Stimulated activated CD8-positive, alpha-beta memory T cell treated with anti-CD3 and anti-CD28 coated beads, Interleukin-7, amount 100 ng/mL, for 48 hours (primary cell): ENCODE data around the gene CYP3A5.
A peak's percentile ranks its signal among the peaks of the same experiment; 100 is the strongest.
"Not testable (repeated sequence)": the region's sequence is repeated elsewhere in the genome, so short reads cannot be mapped to it uniquely, and the experiment has no call there.

Experiments
- DNase-seq, 2 donors: peaks; one replicate each; pipeline ENCODE4 v3.0.0-alpha.2; 2020; ENCODE audit warnings: low read depth in 1 of 2; ENCODE audit errors: extremely low read depth in 1 of 2

The CYP3A5 gene

GRCh38 chr7:99685871-99686608 is 6.2 kb upstream of the CYP3A5 start:
- DNase-seq, result not testable (repeated sequence)

- no peak for DNase-seq
Measured at GRCh38 chr7:99685129-99685758, 5.4 kb upstream of the CYP3A5 start.

GRCh38 chr7:99679032-99679399 is 780 bp downstream of the CYP3A5 start:
- DNase-seq, result no peak

- DNase-seq, result no peak
Measured at GRCh38 chr7:99677648-99678045, 2.1 kb downstream of the CYP3A5 start.

- no peak for DNase-seq
Measured at GRCh38 chr7:99677013-99677647, 2.7 kb downstream of the CYP3A5 start.

- no peak for DNase-seq
Measured at GRCh38 chr7:99674995-99675742, 4.6 kb downstream of the CYP3A5 start.

GRCh38 chr7:99672573-99672972 is 7.2 kb downstream of the CYP3A5 start:
- DNase-seq, result no peak

- no peak for DNase-seq
Measured at GRCh38 chr7:99669782-99670181, 10.0 kb downstream of the CYP3A5 start.

- DNase-seq, result no peak
Measured at GRCh38 chr7:99668541-99668940, 11.3 kb downstream of the CYP3A5 start.

GRCh38 chr7:99667179-99667578 is 12.6 kb downstream of the CYP3A5 start:
- DNase-seq, result no peak

GRCh38 chr7:99666013-99666395 is 13.8 kb downstream of the CYP3A5 start:
- no peak for DNase-seq

GRCh38 chr7:99665312-99666012 is 14.3 kb downstream of the CYP3A5 start:
- DNase-seq, result peak in 1 of 2 donors; percentile 11

GRCh38 chr7:99657879-99658278 is 21.9 kb downstream of the CYP3A5 start:
- DNase-seq, result not testable (repeated sequence)

- not testable (repeated sequence) for DNase-seq
Measured at GRCh38 chr7:99654626-99655025, 25.2 kb downstream of the CYP3A5 start.

- DNase-seq, result no peak
Measured at GRCh38 chr7:99653754-99654153, 26.0 kb downstream of the CYP3A5 start.

- DNase-seq, result not testable (repeated sequence)
Measured at GRCh38 chr7:99653269-99653668, 26.5 kb downstream of the CYP3A5 start.

GRCh38 chr7:99652671-99653070 is 27.1 kb downstream of the CYP3A5 start:
- DNase-seq, result no peak

GRCh38 chr7:99651290-99651689 is 28.5 kb downstream of the CYP3A5 start:
- no peak for DNase-seq

GRCh38 chr7:99648843-99649242 is 31.0 kb downstream of the CYP3A5 start:
- no peak for DNase-seq

GRCh38 chr7:99645590-99645989 is 34.2 kb downstream of the CYP3A5 start:
- DNase-seq, result no peak

- no peak for DNase-seq
Measured at GRCh38 chr7:99644431-99644830, 35.4 kb downstream of the CYP3A5 start.
